GM21619 (cell line): Measurements from ENCODE around the gene KBTBD2.
"Not testable (repeated sequence)": the region's sequence is repeated elsewhere in the genome, so short reads cannot be mapped to it uniquely, and the experiment has no call there.

Experiments used
- ATAC-seq: cut with Tn5 transposase; IDR thresholded peaks from one replicate; pipeline ENCODE4 v1.9.1; 2021; ENCODE audit not compliant: unreplicated experiment

KBTBD2 gene

GRCh38 chr7:32891043-32891799 is at the start of gene KBTBD2:
TSS of gene KBTBD2 (minus strand) at chr7:32891760. CDS start at chr7:32879604, 12,156 bp downstream.
- peak; percentile 58 for ATAC-seq

- ATAC-seq: no peak
Measured at GRCh38 chr7:32941181-32941580, 49.6 kb upstream of the KBTBD2 start.

- ATAC-seq: no peak
Measured at GRCh38 chr7:32937344-32938174, 46.0 kb upstream of the KBTBD2 start.

- ATAC-seq: no peak
Measured at GRCh38 chr7:32936689-32937088, 45.1 kb upstream of the KBTBD2 start.

GRCh38 chr7:32935558-32935957 is 44.0 kb upstream of the KBTBD2 start:
- ATAC-seq: no peak

- ATAC-seq: no peak
Measured at GRCh38 chr7:32930378-32930777, 38.8 kb upstream of the KBTBD2 start.

GRCh38 chr7:32929430-32930143 is 38.0 kb upstream of the KBTBD2 start:
- no peak for ATAC-seq

GRCh38 chr7:32928785-32929298 is 37.3 kb upstream of the KBTBD2 start:
- ATAC-seq: no peak

- no peak for ATAC-seq
Measured at GRCh38 chr7:32921896-32922295, 30.3 kb upstream of the KBTBD2 start.

- not testable (repeated sequence) for ATAC-seq
Measured at GRCh38 chr7:32916994-32917393, 25.4 kb upstream of the KBTBD2 start.

- no peak for ATAC-seq
Measured at GRCh38 chr7:32916006-32916405, 24.4 kb upstream of the KBTBD2 start.

GRCh38 chr7:32915041-32915536 is 23.5 kb upstream of the KBTBD2 start:
- ATAC-seq: no peak

GRCh38 chr7:32914184-32914583 is 22.6 kb upstream of the KBTBD2 start:
- ATAC-seq: no peak

- ATAC-seq: no peak
Measured at GRCh38 chr7:32910195-32910594, 18.6 kb upstream of the KBTBD2 start.

- ATAC-seq: peak; percentile 75
Measured at GRCh38 chr7:32905175-32905662, 13.7 kb upstream of the KBTBD2 start.

- ATAC-seq: no peak
Measured at GRCh38 chr7:32901629-32902028, 10.1 kb upstream of the KBTBD2 start.

GRCh38 chr7:32900433-32900995 is 9.0 kb upstream of the KBTBD2 start:
- ATAC-seq: no peak

- not testable (repeated sequence) for ATAC-seq
Measured at GRCh38 chr7:32897376-32897775, 5.8 kb upstream of the KBTBD2 start.

GRCh38 chr7:32896564-32897347 is 5.2 kb upstream of the KBTBD2 start:
- no peak for ATAC-seq

- no peak for ATAC-seq
Measured at GRCh38 chr7:32894171-32894570, 2.6 kb upstream of the KBTBD2 start.
